Mucosa of descending colon (tissue), 3 donors: ENCODE data around the gene SLC9A9. TPM values are rescaled to one million over a fixed set of nuclear protein-coding genes. Genes with fewer than 3 reads are reported as not detected.
"Not testable (repeated sequence)": the region's sequence is repeated elsewhere in the genome, so short reads cannot be mapped to it uniquely, and the experiment has no call there.

ENCODE experiments used
- ATAC-seq: fragments of 200-7000 bp; cut with Tn5 transposase; one replicate; pipeline ENCODE4 v1.9.1; 2020; ENCODE audit warnings: mild to moderate bottlenecking, moderate library complexity
- DNase-seq, 3 donors: peaks; one replicate each; pipeline ENCODE4 v3.0.0-alpha.2; 2020
- H3K36me3 ChIP-seq: fragments of 200-600 bp; one replicate; pipeline ENCODE4 v1.8.0; 2021; ENCODE audit warnings: low read depth, mild to moderate bottlenecking
- H3K4me1 ChIP-seq: fragments of 200-600 bp; one replicate; pipeline ENCODE4 v1.8.0; 2021; ENCODE audit warnings: low read depth, mild to moderate bottlenecking
- H3K4me3 ChIP-seq: fragments of 200-600 bp; one replicate; pipeline ENCODE4 v1.8.0; 2021; ENCODE audit warnings: mild to moderate bottlenecking
- H3K9me3 ChIP-seq: fragments of 200-600 bp; one replicate; pipeline ENCODE4 v1.8.0; 2021; ENCODE audit warnings: mild to moderate bottlenecking
- CTCF ChIP-seq: fragments of 200-600 bp; IDR thresholded peaks from one replicate; pipeline ENCODE4 v1.8.0; 2022; ENCODE audit warnings: antibody characterized with exemption, mild to moderate bottlenecking
- intact Hi-C, 2 donors: fragments of 100-400 bp; cut with DNase I in 1 of 2; cut with micrococcal nuclease in 1 of 2; formaldehyde crosslinking; loops; one replicate each; pipeline versions ENCODE4 v1.11.0 to v1.11.1; 2022; cut with DNase I, micrococcal nuclease
- total RNA-seq, 3 donors: library from RNA; stranded (reverse); fragmentation: NEBNext Ultra II Directional in 2 of 3; extraction: Animal tissue kit (Norgen Biotek cat#: 25700) in 2 of 3; gene quantifications; one replicate each; pipeline versions ENCODE4 v1.2.1 to v1.2.4, GENCODE V29; 2021 to 2023
- donor health status: DM: no; HTN: no; CAD: no; lungs with moderate emphysema.
- donor health status: DM: no; HTN: no; CAD: no.
- donor health status: DM: no; HTN: yes; CAD: no.

Gene SLC9A9
- total RNA-seq, 3 donors from 2014 or later, result 3.2 to 18.2 (median 6.8) TPM

GRCh38 chr3:143888166-143888565 lies 39.9 kb upstream of the SLC9A9 start:
- intact Hi-C loops, result no loop called here
- H3K4me1 ChIP-seq, result no peaks in the 10 kb centered on the region
- H3K4me3 ChIP-seq, result no peak overlapping the region
- no peaks in the 10 kb centered on the region for H3K36me3 ChIP-seq
- H3K9me3 ChIP-seq, result no peaks in the 10 kb centered on the region
- no peak for TF ChIP-seq CTCF
- ATAC-seq (no peak), DNase-seq (no peak)

DNA sequence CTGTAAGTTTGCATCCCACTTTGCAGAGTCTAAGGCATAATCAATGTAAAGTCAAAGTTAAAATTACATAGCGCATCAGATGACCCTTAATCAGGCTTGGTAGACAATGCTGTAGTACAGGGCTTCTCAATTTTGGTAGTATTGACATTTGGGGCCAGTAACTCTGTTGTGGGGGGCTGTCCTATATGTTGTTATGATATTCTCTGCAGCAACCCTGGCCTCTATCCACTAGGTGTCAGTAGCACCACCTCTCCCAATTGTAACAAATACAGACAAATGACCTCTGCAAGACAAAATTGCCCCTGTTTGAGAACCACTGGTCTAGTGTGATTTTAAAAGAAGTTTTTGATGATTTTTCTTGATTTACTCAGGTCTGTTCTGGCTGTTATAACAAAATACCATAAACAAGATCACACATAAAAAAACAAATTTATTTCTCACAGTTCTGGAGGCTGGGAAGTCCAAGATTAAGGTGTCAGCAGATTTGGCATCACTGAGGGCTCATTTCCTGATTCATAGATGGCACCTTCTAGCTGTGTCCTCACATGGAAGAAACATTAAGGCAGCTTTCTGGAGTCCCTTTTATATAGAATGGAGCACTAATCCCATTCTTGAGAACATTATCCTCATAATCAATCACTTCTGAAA lies 37.6 kb upstream of the SLC9A9 start:
- peak; percentile 44 for TF ChIP-seq CTCF
- Histone ChIP-seq H3K9me3 (no peaks in the 10 kb centered on the region), H3K36me3 (no peaks in the 10 kb centered on the region), H3K4me1 (no peaks in the 10 kb centered on the region), H3K4me3 (no peak overlapping the region)
- intact Hi-C loops, result no loop called here
- ATAC-seq, result peak; percentile 55
- DNase-seq, result peak in 1 of 3 donors; percentile 34

DNA sequence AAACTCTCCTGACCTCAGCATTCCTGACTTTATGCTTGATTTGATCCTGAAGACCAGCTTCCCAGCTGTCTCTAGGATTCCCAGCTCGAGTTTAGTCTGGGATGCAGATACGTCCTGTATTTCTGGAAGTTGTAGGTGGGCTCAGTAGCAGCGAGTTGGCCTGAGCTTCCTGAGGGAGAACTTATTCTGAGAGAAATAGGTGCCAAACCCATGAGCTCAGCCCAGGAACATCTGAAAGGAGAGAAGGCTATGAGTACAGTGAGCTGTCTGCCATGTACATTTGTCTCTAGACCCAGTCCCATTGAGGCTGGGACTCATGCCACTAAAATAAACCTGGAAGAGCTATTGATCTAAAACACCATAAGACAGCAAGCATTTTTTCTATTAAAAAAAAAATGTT lies 36.6 kb upstream of the SLC9A9 start:
- Histone ChIP-seq H3K4me3 (no peak overlapping the region), H3K4me1 (no peaks in the 10 kb centered on the region), H3K36me3 (no peaks in the 10 kb centered on the region), H3K9me3 (no peaks in the 10 kb centered on the region)
- no peak for DNase-seq
- intact Hi-C loops, result no loop called here
- ATAC-seq, result no peak
- TF ChIP-seq CTCF, result no peak

GRCh38 chr3:143883151-143883550 lies 34.9 kb upstream of the SLC9A9 start:
- Histone ChIP-seq H3K4me3 (no peak overlapping the region), H3K4me1 (no peaks in the 10 kb centered on the region), H3K9me3 (no peaks in the 10 kb centered on the region), H3K36me3 (no peaks in the 10 kb centered on the region)
- ATAC-seq (no peak), DNase-seq (no peak)
- intact Hi-C loops, result no loop called here
- no peak for TF ChIP-seq CTCF

DNA sequence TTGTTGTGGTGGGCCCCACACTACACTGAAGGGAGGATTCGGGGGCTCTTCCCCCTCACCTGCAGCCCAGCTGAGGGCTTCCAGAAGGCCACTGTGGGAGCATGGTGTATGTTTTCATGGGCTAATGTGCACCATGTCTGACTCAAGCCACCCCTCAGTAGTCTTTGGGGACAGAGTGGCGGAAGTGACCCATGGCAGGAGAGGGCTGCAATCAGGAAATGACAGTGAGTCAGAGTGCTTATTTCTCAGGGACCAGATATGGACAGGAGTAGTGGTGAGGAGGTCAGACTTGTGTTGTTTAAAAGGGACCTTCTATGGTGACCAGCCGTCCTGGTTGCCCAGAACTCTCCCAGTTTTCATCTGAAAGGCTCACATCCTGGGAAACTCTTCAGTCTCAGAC lies 32.8 kb upstream of the SLC9A9 start:
- Histone ChIP-seq H3K4me3 (no peak overlapping the region), H3K4me1 (no peaks in the 10 kb centered on the region), H3K36me3 (no peaks in the 10 kb centered on the region), H3K9me3 (no peaks in the 10 kb centered on the region)
- DNase-seq, result no peak
- intact Hi-C loops, result no loop called here
- ATAC-seq, result no peak
- TF ChIP-seq CTCF, result no peak

- intact Hi-C loops, result no loop called here
- Histone ChIP-seq H3K4me1 (no peaks in the 10 kb centered on the region), H3K9me3 (no peaks in the 10 kb centered on the region), H3K4me3 (no peak overlapping the region), H3K36me3 (no peaks in the 10 kb centered on the region)
- no peak for DNase-seq
- no peak for ATAC-seq
- TF ChIP-seq CTCF, result no peak
These were observed 27.3 kb upstream of the SLC9A9 start for GRCh38 chr3:143875546-143875945.

DNA sequence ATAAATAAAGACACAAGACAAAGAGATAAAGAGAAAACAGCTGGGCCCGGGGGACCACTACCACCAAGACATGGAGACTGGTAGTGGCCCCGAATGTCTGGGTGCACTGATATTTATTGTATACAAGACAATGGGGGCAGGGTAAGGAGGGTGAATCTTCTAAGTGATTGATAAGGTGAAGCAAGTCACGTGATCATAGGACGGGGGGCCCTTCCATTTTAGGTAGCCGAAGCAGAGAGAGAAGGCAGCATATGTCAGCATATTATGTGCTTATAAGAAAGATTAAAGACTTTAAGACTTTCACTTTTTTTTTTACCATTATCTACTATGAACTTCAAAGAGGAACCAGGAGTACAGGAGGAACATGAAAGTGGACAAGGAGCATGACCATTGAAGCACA lies 25.3 kb upstream of the SLC9A9 start:
- DNase-seq, ATAC-seq, H3K36me3 ChIP-seq, H3K9me3 ChIP-seq, intact Hi-C loops, H3K4me1 ChIP-seq, H3K4me3 ChIP-seq: not testable (repeated sequence)
